ENCODE data around the gene LRRC58. TPM values are rescaled to one million over a fixed set of nuclear protein-coding genes. Genes with fewer than 3 reads are reported as not detected.

The LRRC58 gene
- 10 to 100 TPM; 25.3 to 35.6 (median 31.3) TPM for total RNA-seq

- H3K36me3 ChIP-seq = no peaks in the 10 kb centered on the region
- peak within 1 kb of the TSS; percentile 91 for H3K27ac ChIP-seq
- H3K4me1 ChIP-seq = peaks cover 27% of the 10 kb centered on the region
- WGBS = under 1% methylated on average over 30 of the region's 95 CpGs
- peak; percentile 90 to 92 for DNase-seq (ENCODE audit: low spot score in 2 of 2)
- peak within 1 kb of the TSS; percentile 84 for H3K4me3 ChIP-seq
- H3K27me3 ChIP-seq = no peaks in the 10 kb centered on the region
- no peaks in the 10 kb centered on the region for H3K9me3 ChIP-seq
- TF ChIP-seq EP300 (IDR thresholded peaks at IDR 0.05) (no peak), POLR2A (IDR thresholded peaks at IDR 0.05) (peak in 1 of 2 donors; percentile 86), CTCF (IDR thresholded peaks at IDR 0.05) (peak in 1 of 2 donors; percentile 16), POLR2AphosphoS5 (IDR thresholded peaks at IDR 0.05) (peak; percentile 44 to 76 (median 51))
Observed at GRCh38 chr3:120348991-120349854, at the start of gene LRRC58. LRRC58 (minus strand) TSS chr3:120349354; CDS start chr3:120349243, 111 bp downstream.

GRCh38 chr3:120396469-120396868, 47.3 kb upstream of the LRRC58 start:
- TF ChIP-seq EP300 (IDR thresholded peaks at IDR 0.05) = no peak
- TF ChIP-seq POLR2AphosphoS5 (IDR thresholded peaks at IDR 0.05) = no peak
- no peak for TF ChIP-seq CTCF (IDR thresholded peaks at IDR 0.05)
- no peak for TF ChIP-seq POLR2A (IDR thresholded peaks at IDR 0.05)
- H3K36me3 ChIP-seq = peaks cover 66% of the 10 kb centered on the region

GRCh38 chr3:120394347-120394746, 45.2 kb upstream of the LRRC58 start:
- no peak for DNase-seq (ENCODE audit: low spot score in 2 of 2)
- TF ChIP-seq POLR2A (IDR thresholded peaks at IDR 0.05) (no peak), EP300 (IDR thresholded peaks at IDR 0.05) (no peak), POLR2AphosphoS5 (IDR thresholded peaks at IDR 0.05) (no peak), CTCF (IDR thresholded peaks at IDR 0.05) (no peak)
- Histone ChIP-seq H3K9me3 (no peaks in the 10 kb centered on the region), H3K4me3 (no peak overlapping the region), H3K27me3 (no peaks in the 10 kb centered on the region), H3K36me3 (peaks cover 45% of the 10 kb centered on the region), H3K4me1 (no peaks in the 10 kb centered on the region), H3K27ac (no peak overlapping the region)
- WGBS = 79% methylated on average over 2 of the region's 2 CpGs

More at GRCh38 chr3:120396469-120396868, 47.3 kb upstream of the LRRC58 start:
- Histone ChIP-seq H3K4me3 (no peak overlapping the region), H3K27ac (no peak overlapping the region), H3K9me3 (no peaks in the 10 kb centered on the region), H3K27me3 (no peaks in the 10 kb centered on the region), H3K4me1 (no peaks in the 10 kb centered on the region)
- no peak for DNase-seq (ENCODE audit: low spot score in 2 of 2)
- 84% methylated on average over 8 of the region's 8 CpGs for WGBS

- DNase-seq (ENCODE audit: low spot score in 2 of 2) = no peak
- H3K27me3 ChIP-seq = no peaks in the 10 kb centered on the region
- no peak overlapping the region for H3K27ac ChIP-seq
- H3K9me3 ChIP-seq = no peaks in the 10 kb centered on the region
- H3K36me3 ChIP-seq = peaks cover 39% of the 10 kb centered on the region
- TF ChIP-seq POLR2A (IDR thresholded peaks at IDR 0.05) (no peak), EP300 (IDR thresholded peaks at IDR 0.05) (no peak), CTCF (IDR thresholded peaks at IDR 0.05) (no peak), POLR2AphosphoS5 (IDR thresholded peaks at IDR 0.05) (no peak)
- no peak overlapping the region for H3K4me3 ChIP-seq
- no peaks in the 10 kb centered on the region for H3K4me1 ChIP-seq
- 76% methylated on average over 2 of the region's 2 CpGs for WGBS
Observed at GRCh38 chr3:120393761-120394160, 44.6 kb upstream of the LRRC58 start.

GRCh38 chr3:120393243-120393642, 44.1 kb upstream of the LRRC58 start:
- Histone ChIP-seq H3K4me1 (no peaks in the 10 kb centered on the region), H3K9me3 (no peaks in the 10 kb centered on the region), H3K4me3 (no peak overlapping the region), H3K27ac (no peak overlapping the region), H3K36me3 (peaks cover 34% of the 10 kb centered on the region), H3K27me3 (no peaks in the 10 kb centered on the region)
- 49% methylated on average over 4 of the region's 4 CpGs for WGBS
- no peak for DNase-seq (ENCODE audit: low spot score in 2 of 2)
- TF ChIP-seq POLR2A (IDR thresholded peaks at IDR 0.05) (no peak), EP300 (IDR thresholded peaks at IDR 0.05) (no peak), CTCF (IDR thresholded peaks at IDR 0.05) (no peak), POLR2AphosphoS5 (IDR thresholded peaks at IDR 0.05) (no peak)

All from suprapubic skin (tissue), 4 donors.